GM19455 (cell line): ENCODE measurements around the gene VAV2.
"Not testable (repeated sequence)": the region's sequence is repeated elsewhere in the genome, so short reads cannot be mapped to it uniquely, and the experiment has no call there.

Experiments used
- ATAC-seq: cut with Tn5 transposase; IDR thresholded peaks from one replicate; pipeline ENCODE4 v1.9.1; 2021; ENCODE audit not compliant: unreplicated experiment

VAV2 gene

GRCh38 chr9:133996531-133997520 lies 4.7 kb upstream of the VAV2 start:
- ATAC-seq: no peak

- ATAC-seq: no peak
These were observed 3.1 kb upstream of the VAV2 start for GRCh38 chr9:133995012-133995896.

GRCh38 chr9:133994353-133995011 lies 2.4 kb upstream of the VAV2 start:
- no peak for ATAC-seq

- no peak for ATAC-seq
These were observed 1.6 kb upstream of the VAV2 start for GRCh38 chr9:133993635-133994253.

- ATAC-seq: peak; percentile 60
These were observed 883 bp upstream of the VAV2 start for GRCh38 chr9:133992780-133993634.

- no peak for ATAC-seq
These were observed 756 bp downstream of the VAV2 start for GRCh38 chr9:133991214-133991921.

GRCh38 chr9:133990366-133991213 lies 1.5 kb downstream of the VAV2 start:
- no peak for ATAC-seq

GRCh38 chr9:133989625-133990365 lies 2.3 kb downstream of the VAV2 start:
- ATAC-seq: no peak

- ATAC-seq: not testable (repeated sequence)
These were observed 3.4 kb downstream of the VAV2 start for GRCh38 chr9:133988771-133989170.

- ATAC-seq: no peak
These were observed 4.0 kb downstream of the VAV2 start for GRCh38 chr9:133987946-133988665.

GRCh38 chr9:133987446-133987788 lies 4.7 kb downstream of the VAV2 start:
- no peak for ATAC-seq

- ATAC-seq: no peak
These were observed 5.2 kb downstream of the VAV2 start for GRCh38 chr9:133986774-133987445.

GRCh38 chr9:133986061-133986460 lies 6.1 kb downstream of the VAV2 start:
- ATAC-seq: no peak

GRCh38 chr9:133982971-133983720 lies 9.0 kb downstream of the VAV2 start:
- ATAC-seq: no peak

- no peak for ATAC-seq
These were observed 10.0 kb downstream of the VAV2 start for GRCh38 chr9:133981958-133982681.
